K562 (cell line): ENCODE measurements around the gene BRAP.

Source experiments
- BRD9 ChIP-seq: fragments of 450-650 bp; IDR thresholded peaks from 2 replicates; pipeline ENCODE4 v1.6.1; 2018; ENCODE audit warnings: low read depth; ENCODE audit not compliant: partially characterized antibody
- EZH2 ChIP-seq: IDR thresholded peaks from 2 replicates; pipeline ENCODE4 v1.6.1; 2012; ENCODE audit warnings: low read depth, mild to moderate bottlenecking, inconsistent platforms, low read length, borderline replicate concordance
- POLR2AphosphoS5 ChIP-seq: IDR thresholded peaks from 2 replicates; pipeline ENCODE4 v1.6.1; 2011; ENCODE audit warnings: mild to moderate bottlenecking, low read depth, low read length, moderate library complexity; ENCODE audit not compliant: control insufficient read depth, insufficient read depth
- TF ChIP-seq, protein P1 (sequence below), 3 experiments: fragments of 200-800 bp in 1 of 3; fragments of 250-450 bp in 1 of 3; fragments of 450-650 bp in 1 of 3; sonication (Bioruptor Pico) in 1 of 3; sonication (Bioruptor generic) in 1 of 3; formaldehyde crosslinking in 1 of 3; IDR thresholded peaks; 2 replicates each; pipeline versions ENCODE4 v1.6.1 to v1.8.0; 2016 to 2022; ENCODE audit warnings: mild to moderate bottlenecking in 2 of 3, missing genetic modification characterization in 2 of 3, missing compliant biosample characterization in 1 of 3, moderate library complexity in 1 of 3
- TF ChIP-seq, protein P2 (sequence below): fragments of 450-650 bp; IDR thresholded peaks from 2 replicates; pipeline ENCODE4 v1.6.1; 2017; ENCODE audit warnings: mild to moderate bottlenecking, moderate library complexity

DNA sequence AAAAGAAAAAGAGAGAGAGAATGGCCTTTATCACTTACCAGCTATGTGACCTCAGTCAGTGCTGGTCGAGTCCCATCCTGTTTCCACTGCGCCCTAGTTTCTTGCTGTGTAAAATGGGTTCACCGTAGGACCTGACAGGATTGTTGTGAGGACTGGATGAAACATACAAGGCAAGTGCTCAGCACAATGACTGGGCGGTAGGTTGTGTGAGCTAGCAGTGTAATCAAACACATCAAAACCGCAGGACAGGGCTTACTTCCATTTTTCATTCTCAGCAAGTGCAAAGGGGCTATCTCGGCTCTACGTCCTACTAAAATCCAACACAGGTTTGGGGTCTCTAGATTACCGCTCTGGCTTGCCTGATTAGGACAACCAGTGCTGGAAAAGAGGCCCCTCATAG is 50.2 kb downstream of the BRAP start:
- TF ChIP-seq POLR2AphosphoS5: no peak
- TF ChIP-seq, protein P1, sequence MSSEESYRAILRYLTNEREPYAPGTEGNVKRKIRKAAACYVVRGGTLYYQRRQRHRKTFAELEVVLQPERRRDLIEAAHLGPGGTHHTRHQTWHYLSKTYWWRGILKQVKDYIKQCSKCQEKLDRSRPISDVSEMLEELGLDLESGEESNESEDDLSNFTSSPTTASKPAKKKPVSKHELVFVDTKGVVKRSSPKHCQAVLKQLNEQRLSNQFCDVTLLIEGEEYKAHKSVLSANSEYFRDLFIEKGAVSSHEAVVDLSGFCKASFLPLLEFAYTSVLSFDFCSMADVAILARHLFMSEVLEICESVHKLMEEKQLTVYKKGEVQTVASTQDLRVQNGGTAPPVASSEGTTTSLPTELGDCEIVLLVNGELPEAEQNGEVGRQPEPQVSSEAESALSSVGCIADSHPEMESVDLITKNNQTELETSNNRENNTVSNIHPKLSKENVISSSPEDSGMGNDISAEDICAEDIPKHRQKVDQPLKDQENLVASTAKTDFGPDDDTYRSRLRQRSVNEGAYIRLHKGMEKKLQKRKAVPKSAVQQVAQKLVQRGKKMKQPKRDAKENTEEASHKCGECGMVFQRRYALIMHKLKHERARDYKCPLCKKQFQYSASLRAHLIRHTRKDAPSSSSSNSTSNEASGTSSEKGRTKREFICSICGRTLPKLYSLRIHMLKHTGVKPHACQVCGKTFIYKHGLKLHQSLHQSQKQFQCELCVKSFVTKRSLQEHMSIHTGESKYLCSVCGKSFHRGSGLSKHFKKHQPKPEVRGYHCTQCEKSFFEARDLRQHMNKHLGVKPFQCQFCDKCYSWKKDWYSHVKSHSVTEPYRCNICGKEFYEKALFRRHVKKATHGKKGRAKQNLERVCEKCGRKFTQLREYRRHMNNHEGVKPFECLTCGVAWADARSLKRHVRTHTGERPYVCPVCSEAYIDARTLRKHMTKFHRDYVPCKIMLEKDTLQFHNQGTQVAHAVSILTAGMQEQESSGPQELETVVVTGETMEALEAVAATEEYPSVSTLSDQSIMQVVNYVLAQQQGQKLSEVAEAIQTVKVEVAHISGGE (CRISPR knock-in tag; IDR thresholded peaks at IDR 0.05): no peak; a peak in 1 of 6 replicates
- no peak for TF ChIP-seq EZH2
- TF ChIP-seq, protein P2, sequence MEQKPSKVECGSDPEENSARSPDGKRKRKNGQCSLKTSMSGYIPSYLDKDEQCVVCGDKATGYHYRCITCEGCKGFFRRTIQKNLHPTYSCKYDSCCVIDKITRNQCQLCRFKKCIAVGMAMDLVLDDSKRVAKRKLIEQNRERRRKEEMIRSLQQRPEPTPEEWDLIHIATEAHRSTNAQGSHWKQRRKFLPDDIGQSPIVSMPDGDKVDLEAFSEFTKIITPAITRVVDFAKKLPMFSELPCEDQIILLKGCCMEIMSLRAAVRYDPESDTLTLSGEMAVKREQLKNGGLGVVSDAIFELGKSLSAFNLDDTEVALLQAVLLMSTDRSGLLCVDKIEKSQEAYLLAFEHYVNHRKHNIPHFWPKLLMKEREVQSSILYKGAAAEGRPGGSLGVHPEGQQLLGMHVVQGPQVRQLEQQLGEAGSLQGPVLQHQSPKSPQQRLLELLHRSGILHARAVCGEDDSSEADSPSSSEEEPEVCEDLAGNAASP: no peak
- no peak for TF ChIP-seq BRD9
